Measurements from ENCODE around the gene PLK5.

PLK5 gene

GRCh38 chr19:1520203-1520780, 3.6 kb upstream of the PLK5 start:
- no peaks in the 10 kb centered on the region for H3K79me2 ChIP-seq (ENCODE audit: control insufficient read depth, low read length)
- H3K9me2 ChIP-seq (replicated peaks; ENCODE audit: control insufficient read depth, low read length), result no peaks in the 10 kb centered on the region
- H4K20me1 ChIP-seq (ENCODE audit: control insufficient read depth, insufficient read depth, low read depth, low read length), result no peaks in the 10 kb centered on the region
- no peaks in the 10 kb centered on the region for H3K27me3 ChIP-seq (ENCODE audit: control insufficient read depth, low read length)
- H3K4me3 ChIP-seq (ENCODE audit: low read length), result no peak overlapping the region
- no peaks in the 10 kb centered on the region for H3K4me1 ChIP-seq (ENCODE audit: control insufficient read depth, low read length)
- no peak overlapping the region for H3K4me2 ChIP-seq (ENCODE audit: low read length)
- H3K9me3 ChIP-seq (ENCODE audit: control insufficient read depth, insufficient read depth, low read length), result no peaks in the 10 kb centered on the region
- H3F3A ChIP-seq (ENCODE audit: control insufficient read depth, insufficient read depth), result no peaks in the 10 kb centered on the region
- H3K27ac ChIP-seq (ENCODE audit: low read depth, low read length), result no peak overlapping the region
- no peaks in the 10 kb centered on the region for H3K36me3 ChIP-seq (ENCODE audit: control insufficient read depth, low read length)
- TF ChIP-seq EZH2phosphoT487 (IDR thresholded peaks at IDR 0.05; ENCODE audit: borderline replicate concordance, low read length), result no peak
- TF ChIP-seq, protein P1, sequence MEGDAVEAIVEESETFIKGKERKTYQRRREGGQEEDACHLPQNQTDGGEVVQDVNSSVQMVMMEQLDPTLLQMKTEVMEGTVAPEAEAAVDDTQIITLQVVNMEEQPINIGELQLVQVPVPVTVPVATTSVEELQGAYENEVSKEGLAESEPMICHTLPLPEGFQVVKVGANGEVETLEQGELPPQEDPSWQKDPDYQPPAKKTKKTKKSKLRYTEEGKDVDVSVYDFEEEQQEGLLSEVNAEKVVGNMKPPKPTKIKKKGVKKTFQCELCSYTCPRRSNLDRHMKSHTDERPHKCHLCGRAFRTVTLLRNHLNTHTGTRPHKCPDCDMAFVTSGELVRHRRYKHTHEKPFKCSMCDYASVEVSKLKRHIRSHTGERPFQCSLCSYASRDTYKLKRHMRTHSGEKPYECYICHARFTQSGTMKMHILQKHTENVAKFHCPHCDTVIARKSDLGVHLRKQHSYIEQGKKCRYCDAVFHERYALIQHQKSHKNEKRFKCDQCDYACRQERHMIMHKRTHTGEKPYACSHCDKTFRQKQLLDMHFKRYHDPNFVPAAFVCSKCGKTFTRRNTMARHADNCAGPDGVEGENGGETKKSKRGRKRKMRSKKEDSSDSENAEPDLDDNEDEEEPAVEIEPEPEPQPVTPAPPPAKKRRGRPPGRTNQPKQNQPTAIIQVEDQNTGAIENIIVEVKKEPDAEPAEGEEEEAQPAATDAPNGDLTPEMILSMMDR (IDR thresholded peaks at IDR 0.05; ENCODE audit: low read depth, low read length, poor library complexity, severe bottlenecking), result no peak

GRCh38 chr19:1521636-1522035, 2.2 kb upstream of the PLK5 start:
- no peaks in the 10 kb centered on the region for H3K4me1 ChIP-seq (ENCODE audit: control insufficient read depth, low read length)
- no peak overlapping the region for H3K27ac ChIP-seq (ENCODE audit: low read depth, low read length)

GRCh38 chr19:1522061-1522460, 1.8 kb upstream of the PLK5 start:
- no peak overlapping the region for H3K27ac ChIP-seq (ENCODE audit: low read depth, low read length)
- no peaks in the 10 kb centered on the region for H3K27me3 ChIP-seq (ENCODE audit: control insufficient read depth, low read length)
- no peak overlapping the region for H3K4me3 ChIP-seq (ENCODE audit: low read length)
- no peaks in the 10 kb centered on the region for H3K4me1 ChIP-seq (ENCODE audit: control insufficient read depth, low read length)
- no peaks in the 10 kb centered on the region for H4K20me1 ChIP-seq (ENCODE audit: control insufficient read depth, insufficient read depth, low read depth, low read length)
- no peaks in the 10 kb centered on the region for H3K9me2 ChIP-seq (replicated peaks; ENCODE audit: control insufficient read depth, low read length)
- TF ChIP-seq, protein P1 (IDR thresholded peaks at IDR 0.05; ENCODE audit: low read depth, low read length, poor library complexity, severe bottlenecking), result no peak
- no peak for TF ChIP-seq EZH2phosphoT487 (IDR thresholded peaks at IDR 0.05; ENCODE audit: borderline replicate concordance, low read length)
- no peaks in the 10 kb centered on the region for H3K36me3 ChIP-seq (ENCODE audit: control insufficient read depth, low read length)
- H3F3A ChIP-seq (ENCODE audit: control insufficient read depth, insufficient read depth), result no peaks in the 10 kb centered on the region
- H3K4me2 ChIP-seq (ENCODE audit: low read length), result no peak overlapping the region
- no peaks in the 10 kb centered on the region for H3K79me2 ChIP-seq (ENCODE audit: control insufficient read depth, low read length)
- H3K9me3 ChIP-seq (ENCODE audit: control insufficient read depth, insufficient read depth, low read length), result no peaks in the 10 kb centered on the region

More at GRCh38 chr19:1521636-1522035, 2.2 kb upstream of the PLK5 start:
- Histone ChIP-seq H3K27me3 (ENCODE audit: control insufficient read depth, low read length) (no peaks in the 10 kb centered on the region), H3K9me3 (ENCODE audit: control insufficient read depth, insufficient read depth, low read length) (no peaks in the 10 kb centered on the region), H4K20me1 (ENCODE audit: control insufficient read depth, insufficient read depth, low read depth, low read length) (no peaks in the 10 kb centered on the region), H3K79me2 (ENCODE audit: control insufficient read depth, low read length) (no peaks in the 10 kb centered on the region), H3K4me2 (ENCODE audit: low read length) (no peak overlapping the region), H3K9me2 (replicated peaks; ENCODE audit: control insufficient read depth, low read length) (no peaks in the 10 kb centered on the region), H3K4me3 (ENCODE audit: low read length) (no peak overlapping the region), H3K36me3 (ENCODE audit: control insufficient read depth, low read length) (no peaks in the 10 kb centered on the region), H3F3A (ENCODE audit: control insufficient read depth, insufficient read depth) (no peaks in the 10 kb centered on the region)
- no peak for TF ChIP-seq EZH2phosphoT487 (IDR thresholded peaks at IDR 0.05; ENCODE audit: borderline replicate concordance, low read length)
- TF ChIP-seq, protein P1 (IDR thresholded peaks at IDR 0.05; ENCODE audit: low read depth, low read length, poor library complexity, severe bottlenecking), result no peak

Data from DOHH2 (cell line).